Muscle layer of duodenum (tissue), 2 donors: ENCODE results near the gene GARNL3.

Experiments used
- H3K27ac ChIP-seq: one replicate; pipeline ENCODE4 v1.7.0; 2013; ENCODE audit warnings: mild to moderate bottlenecking, low read length
- H3K27me3 ChIP-seq: one replicate; pipeline ENCODE4 v1.7.0; 2013; ENCODE audit warnings: low read depth, mild to moderate bottlenecking, control low read depth, low read length
- H3K36me3 ChIP-seq, 2 donors: one replicate each; pipeline ENCODE4 v1.7.0; 2013; ENCODE audit warnings: low read length in 2 of 2, control low read depth in 1 of 2, mild to moderate bottlenecking in 1 of 2; ENCODE audit not compliant: insufficient read depth in 2 of 2, control insufficient read depth in 1 of 2
- H3K4me1 ChIP-seq, 2 donors: one replicate each; pipeline ENCODE4 v1.7.0; 2013; ENCODE audit warnings: low read length in 2 of 2, mild to moderate bottlenecking in 2 of 2, control low read depth in 1 of 2, moderate library complexity in 1 of 2; ENCODE audit not compliant: insufficient read depth in 2 of 2, control insufficient read depth in 1 of 2
- H3K4me3 ChIP-seq, 2 donors: one replicate each; pipeline ENCODE4 v1.7.0; 2013; ENCODE audit warnings: low read length in 2 of 2, low read depth in 1 of 2, mild to moderate bottlenecking in 1 of 2
- H3K9me3 ChIP-seq, 2 donors: one replicate each; pipeline ENCODE4 v1.7.0; 2013; ENCODE audit warnings: low read length in 2 of 2, control low read depth in 1 of 2, mild to moderate bottlenecking in 1 of 2; ENCODE audit not compliant: control insufficient read depth in 1 of 2
- donor health status: healthy.

GARNL3 gene

DNA sequence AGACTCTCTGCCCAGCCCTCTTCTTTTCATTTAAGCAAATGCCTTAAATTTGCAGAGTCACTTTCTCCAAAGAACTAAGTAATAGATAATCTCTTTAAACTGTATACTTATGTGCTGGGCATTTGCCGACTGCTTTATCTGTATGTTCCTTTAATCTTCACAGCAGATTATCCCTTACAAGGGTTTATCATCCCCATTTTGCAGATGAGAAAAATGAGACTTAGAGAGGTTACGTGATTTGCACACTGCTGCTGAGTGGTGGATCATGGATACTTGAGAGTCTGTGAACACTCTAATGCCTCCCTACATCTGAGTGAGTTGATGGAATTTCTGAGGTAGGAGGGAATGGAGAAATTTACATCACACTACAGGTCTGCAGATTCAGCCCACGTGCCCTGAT, 163.8 kb downstream of the GARNL3 start:
- Histone ChIP-seq H3K9me3 (no peaks in the 10 kb centered on the region), H3K4me1 (peaks cover 2 to 18% of the 10 kb centered on the region in 2 donors), H3K27ac (no peak overlapping the region), H3K36me3 (peaks cover 23 to 31% of the 10 kb centered on the region in 2 donors), H3K27me3 (no peaks in the 10 kb centered on the region), H3K4me3 (no peak overlapping the region)

- Histone ChIP-seq H3K27me3 (no peaks in the 10 kb centered on the region), H3K4me1 (peaks cover 0 to 12% of the 10 kb centered on the region in 2 donors), H3K36me3 (peaks cover 42 to 48% of the 10 kb centered on the region in 2 donors), H3K9me3 (no peaks in the 10 kb centered on the region), H3K27ac (no peak overlapping the region), H3K4me3 (no peak overlapping the region)
Measured at GRCh38 chr9:127430415-127430814, 165.8 kb downstream of the GARNL3 start.

DNA sequence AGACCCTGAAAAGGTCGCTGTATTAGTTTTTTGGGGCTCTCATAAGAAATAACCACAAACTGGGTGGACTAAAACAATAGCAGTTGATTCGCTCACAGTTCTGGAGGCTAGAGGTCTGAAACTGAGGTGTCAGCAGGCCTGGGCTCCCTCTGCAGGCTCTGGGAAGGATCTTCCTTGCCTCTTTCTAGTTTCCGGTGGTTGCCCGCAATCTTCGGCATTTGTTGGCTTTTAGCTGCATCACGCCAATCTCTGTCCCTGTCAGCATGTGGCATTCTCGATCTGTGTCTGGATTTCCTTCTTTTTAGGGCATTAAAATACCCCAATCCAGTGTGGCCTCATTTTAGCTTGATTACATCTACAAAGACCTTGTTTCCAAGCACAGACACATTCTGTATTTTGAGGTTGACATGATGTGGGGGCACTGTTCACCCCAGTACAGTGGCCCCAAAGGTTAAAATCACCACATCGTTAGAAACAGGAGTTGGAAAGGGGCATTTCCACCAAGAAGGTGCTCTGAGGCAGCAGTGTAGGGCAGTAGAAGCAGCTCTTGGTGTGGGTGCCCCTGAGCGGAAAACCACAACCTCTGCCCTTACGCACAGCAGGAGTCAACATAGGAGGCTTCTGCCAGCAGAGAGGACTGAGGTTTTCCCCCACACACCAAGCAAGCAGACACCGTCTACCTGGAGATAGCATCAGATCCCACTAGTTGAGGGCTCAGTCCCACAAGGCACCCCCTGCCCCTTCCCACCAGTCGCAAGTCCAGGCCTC, 173.1 kb downstream of the GARNL3 start:
- Histone ChIP-seq H3K36me3 (peaks cover 78 to 83% of the 10 kb centered on the region in 2 donors), H3K4me3 (no peak overlapping the region), H3K27ac (no peak overlapping the region), H3K4me1 (no peaks in the 10 kb centered on the region), H3K9me3 (no peaks in the 10 kb centered on the region), H3K27me3 (no peaks in the 10 kb centered on the region)

GRCh38 chr9:127438394-127438793, 173.8 kb downstream of the GARNL3 start:
- Histone ChIP-seq H3K27ac (no peak overlapping the region), H3K9me3 (no peaks in the 10 kb centered on the region), H3K36me3 (peaks cover 73 to 83% of the 10 kb centered on the region in 2 donors)

More at GRCh38 chr9:127438394-127438793, 173.8 kb downstream of the GARNL3 start:
- Histone ChIP-seq H3K4me3 (no peak overlapping the region), H3K27me3 (no peaks in the 10 kb centered on the region), H3K4me1 (no peaks in the 10 kb centered on the region)
